Right kidney (tissue), 9 donors: Measurements from ENCODE around the gene TRIM75.
"Not testable (repeated sequence)": the region's sequence is repeated elsewhere in the genome, so short reads cannot be mapped to it uniquely, and the experiment has no call there.

Experiments used
- DNase-seq: peaks from one replicate; pipeline ENCODE4 v3.0.0-alpha.2; 2016
- long read RNA-seq, 8 donors: transcript quantifications; one replicate each; lab custom pipeline, GENCODE V29; 2026

Gene TRIM75
- long read RNA-seq, donor 1, partial matches to known transcripts, result 14 of 14 reads
- long read RNA-seq, donor 1, other reads (novel, unspliced or antisense), result 0 of 14 reads
- long read RNA-seq, donor 2, result 0 reads
- long read RNA-seq, donor 3, result 0 reads
- long read RNA-seq, donor 4, result 0 reads
- long read RNA-seq, donor 5, partial matches to known transcripts, result 23 of 23 reads
- long read RNA-seq, donor 5, other reads (novel, unspliced or antisense), result 0 of 23 reads
- long read RNA-seq, donor 6, result 0 reads
- long read RNA-seq, donor 7, result 0 reads
- long read RNA-seq, donor 8, result 0 reads

DNA sequence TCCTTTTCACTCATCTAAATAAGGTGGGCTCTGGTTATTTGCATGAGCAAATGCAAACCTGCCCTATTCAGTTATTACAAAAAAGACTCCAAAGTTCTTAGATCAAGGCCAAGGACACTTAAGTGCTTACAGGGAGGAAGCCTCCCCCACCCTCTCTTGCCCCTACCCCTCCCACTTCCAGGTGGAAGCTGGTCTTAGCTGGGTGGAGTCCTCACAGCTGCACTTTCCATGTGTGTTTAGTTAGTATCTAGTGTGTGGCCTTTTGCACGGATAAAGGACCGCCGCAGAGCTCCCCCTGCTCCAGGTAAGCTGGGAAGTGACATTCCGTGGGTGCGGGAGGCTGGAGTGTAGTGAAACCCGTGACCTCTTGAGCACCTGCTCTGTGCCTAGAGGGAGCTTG is at the start of gene TRIM75:
Gene TRIM75, plus strand, starts transcription at position 222 of the 400 bp plus-strand sequence. CDS start 5,282 bp downstream, outside the sequence.
- DNase-seq, result no peak

DNA sequence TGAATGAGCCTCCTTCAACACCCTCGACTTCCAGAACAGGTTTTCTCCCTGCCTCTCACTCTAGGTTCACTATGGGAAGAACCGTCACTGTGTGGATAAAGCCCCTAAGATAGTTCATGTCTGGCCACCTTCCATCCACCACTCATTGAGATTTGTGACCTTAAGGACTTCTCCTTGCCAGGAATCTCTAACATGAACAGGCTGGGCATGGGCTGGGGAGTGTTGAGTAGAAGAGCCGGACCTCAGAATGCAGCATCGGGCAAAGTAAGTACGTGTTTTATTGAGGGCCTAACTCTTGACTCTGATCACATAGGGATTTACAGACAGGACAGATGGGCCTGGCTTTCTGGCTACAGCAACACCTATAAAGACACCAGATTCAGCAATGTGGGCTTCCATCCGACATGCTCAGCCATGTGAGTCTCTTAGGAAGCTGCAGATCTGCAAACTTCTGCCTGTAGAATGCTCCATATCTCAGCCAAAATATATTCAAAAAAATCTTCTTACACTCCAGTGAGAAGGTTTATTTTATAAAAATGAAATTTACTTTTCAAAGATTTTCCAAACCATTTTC is 48.2 kb upstream of the TRIM75 start:
- no peak for DNase-seq

DNA sequence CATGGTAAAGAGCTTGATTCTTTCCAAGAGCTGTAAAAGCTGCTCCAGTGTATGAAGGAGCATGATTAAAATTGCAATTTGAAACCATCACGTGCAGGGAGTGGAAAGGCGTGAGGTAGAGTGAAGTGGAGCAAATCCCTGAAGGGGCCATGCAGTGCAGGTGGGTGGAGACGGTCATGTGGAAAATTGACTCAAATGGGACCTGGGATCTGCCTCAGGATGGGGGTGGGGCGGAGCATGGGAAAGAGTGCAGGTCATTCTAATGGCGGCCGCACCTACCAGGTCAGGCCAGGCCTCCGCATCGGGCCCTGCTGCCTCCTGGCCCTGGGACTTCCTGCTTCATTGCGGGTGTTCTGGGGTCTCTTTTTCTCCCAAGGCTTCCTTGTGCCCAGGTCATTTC is 47.2 kb upstream of the TRIM75 start:
- no peak for DNase-seq

DNA sequence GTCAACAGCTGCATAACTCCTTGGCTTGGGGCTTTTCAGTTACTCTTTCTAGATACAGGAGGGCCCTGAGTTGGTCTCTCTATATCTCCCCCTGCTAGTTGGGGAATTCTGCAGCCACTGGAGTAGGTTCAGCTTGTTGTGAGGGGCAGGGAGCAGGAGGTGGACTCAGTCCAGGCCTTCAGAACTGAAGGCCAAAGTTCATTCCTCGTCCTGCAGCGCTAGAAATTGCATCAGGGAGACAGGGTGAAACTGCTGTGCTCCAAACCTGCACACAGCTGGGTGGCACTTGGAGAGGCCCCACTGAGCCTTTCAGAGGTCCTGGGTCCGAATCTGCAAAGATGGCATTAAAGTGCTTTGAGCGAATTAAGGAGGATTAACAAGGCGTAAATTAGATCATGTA is 46.8 kb upstream of the TRIM75 start:
- DNase-seq, result no peak

DNA sequence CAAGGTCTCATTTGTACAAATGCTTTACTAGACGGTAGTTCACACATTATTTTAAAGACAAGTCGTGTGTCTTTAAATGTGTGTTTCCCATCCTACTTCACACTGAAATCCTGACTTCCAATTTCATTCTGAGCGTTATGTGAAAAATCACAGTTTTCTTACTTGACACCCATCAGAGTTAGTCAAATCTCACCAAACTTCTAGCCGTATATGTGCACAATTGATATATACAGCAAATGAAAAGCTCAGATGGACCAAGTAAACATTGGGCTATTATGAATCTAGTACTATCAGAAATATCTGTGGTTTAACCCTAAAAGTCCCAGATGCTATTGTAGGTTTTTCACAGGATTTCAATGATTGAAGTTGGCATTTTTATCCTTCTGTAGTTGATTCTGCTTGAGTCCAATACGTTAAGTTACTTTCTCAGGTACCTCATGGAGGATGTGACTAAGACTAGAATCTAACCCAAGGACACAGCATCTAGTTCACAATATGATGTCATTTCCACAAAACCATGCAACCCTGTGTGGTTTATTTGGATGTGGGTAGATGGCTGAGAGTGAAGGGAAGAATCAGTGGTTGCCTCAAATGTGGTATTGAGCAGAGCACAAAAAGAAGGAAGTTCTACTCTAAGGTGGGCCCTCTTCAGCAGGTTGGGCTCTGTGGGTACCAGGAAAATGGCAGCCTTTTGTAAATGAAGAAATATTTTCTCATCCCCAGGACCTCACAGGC is 44.0 kb upstream of the TRIM75 start:
- DNase-seq, result no peak

DNA sequence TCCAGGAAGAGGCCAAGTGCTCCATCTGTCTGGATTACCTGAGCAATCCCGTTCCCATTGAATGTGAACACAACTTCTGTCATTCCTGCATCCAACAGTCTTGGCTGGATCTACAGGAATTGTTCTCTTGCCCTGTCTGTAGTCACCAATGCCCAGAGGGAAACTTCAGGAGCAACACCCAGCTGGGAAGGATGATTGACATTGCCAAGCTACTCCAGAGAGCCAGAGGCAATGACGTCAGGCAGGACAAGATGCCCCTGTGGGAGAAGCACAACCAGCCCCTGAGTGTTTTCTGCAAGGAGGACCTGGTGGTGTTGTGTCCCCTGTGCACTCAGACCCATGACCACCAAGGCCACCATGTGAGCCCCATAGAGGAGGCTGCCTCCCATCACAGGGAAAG is 43.2 kb upstream of the TRIM75 start:
- DNase-seq, result no peak

DNA sequence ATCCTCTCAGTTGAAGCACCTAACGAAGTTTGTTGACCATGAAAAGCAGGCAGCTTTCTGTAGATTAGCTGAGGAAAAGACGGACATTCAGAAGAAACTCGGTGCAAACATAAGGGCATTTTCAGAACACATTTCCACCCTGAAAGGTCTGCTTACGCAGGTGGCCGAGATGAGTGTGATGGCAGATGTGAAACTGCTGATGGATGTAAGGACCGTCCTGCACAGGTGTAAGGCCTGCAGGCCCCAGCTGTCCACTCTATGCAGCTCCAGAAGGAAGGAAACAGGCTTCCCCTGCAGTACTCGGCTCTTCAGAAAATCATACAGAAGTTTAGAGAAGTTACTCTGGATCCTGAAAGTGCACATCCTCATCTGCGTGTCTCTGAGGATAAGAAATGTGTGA is 42.7 kb upstream of the TRIM75 start:
- no peak for DNase-seq

DNA sequence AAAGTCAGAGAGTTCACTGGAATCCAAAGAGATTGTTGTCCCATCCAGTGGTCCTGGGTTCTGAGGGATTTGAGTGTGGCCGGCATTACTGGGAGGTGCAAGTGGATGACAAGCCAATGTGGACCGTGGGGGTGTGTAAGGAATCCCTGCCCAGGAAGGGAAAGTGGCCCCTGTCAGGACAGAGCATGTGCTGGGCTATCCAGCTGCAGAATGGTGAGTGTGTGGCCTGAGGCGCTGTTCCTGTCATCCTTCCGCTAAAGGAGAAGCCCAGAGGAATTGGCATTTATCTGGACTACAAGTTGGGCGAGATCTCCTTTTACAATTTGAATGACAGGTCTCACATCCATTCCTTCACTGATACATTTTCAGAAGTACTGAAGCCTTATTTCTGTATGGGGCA is 42.3 kb upstream of the TRIM75 start:
- DNase-seq, result no peak

DNA sequence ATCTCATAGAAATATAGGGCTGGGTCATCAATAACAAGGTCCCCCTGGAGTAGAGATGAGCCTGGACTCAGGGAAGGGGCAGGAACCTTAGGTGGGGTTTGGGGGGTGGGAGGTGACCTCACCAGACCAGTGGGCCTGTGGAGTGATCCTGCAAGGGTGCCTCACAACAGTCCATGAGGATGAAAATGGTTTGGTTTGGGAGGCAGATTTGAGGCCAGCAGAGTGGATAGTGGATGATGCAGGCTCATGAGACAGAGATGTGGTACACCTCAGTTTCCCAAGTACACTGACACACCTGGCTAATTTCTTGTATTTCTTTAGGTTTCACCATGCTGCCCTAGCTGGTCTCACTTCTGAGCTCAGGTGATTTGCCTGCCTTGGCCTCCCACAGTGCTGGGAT is 40.0 kb upstream of the TRIM75 start:
- DNase-seq, result no peak

DNA sequence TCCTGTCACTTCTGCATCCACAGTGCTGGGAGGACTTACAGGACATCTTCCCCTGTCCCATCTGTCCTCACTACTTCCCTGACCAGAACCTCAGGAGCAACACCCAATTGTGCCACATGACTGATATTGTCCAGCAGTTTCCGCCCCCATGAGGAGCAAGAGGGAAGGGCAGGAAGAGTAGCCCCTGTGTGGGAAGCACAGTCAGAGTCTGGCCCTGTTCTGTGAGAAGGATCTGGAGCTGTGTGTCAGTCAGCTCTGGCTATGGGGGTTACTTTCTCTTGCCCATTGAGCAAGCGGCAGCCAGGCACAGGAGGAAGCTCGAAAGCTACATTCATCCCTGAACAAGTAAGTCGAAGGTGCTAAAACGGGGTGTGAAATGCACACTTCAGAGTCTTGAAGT is 36.7 kb upstream of the TRIM75 start:
- DNase-seq, result no peak

DNA sequence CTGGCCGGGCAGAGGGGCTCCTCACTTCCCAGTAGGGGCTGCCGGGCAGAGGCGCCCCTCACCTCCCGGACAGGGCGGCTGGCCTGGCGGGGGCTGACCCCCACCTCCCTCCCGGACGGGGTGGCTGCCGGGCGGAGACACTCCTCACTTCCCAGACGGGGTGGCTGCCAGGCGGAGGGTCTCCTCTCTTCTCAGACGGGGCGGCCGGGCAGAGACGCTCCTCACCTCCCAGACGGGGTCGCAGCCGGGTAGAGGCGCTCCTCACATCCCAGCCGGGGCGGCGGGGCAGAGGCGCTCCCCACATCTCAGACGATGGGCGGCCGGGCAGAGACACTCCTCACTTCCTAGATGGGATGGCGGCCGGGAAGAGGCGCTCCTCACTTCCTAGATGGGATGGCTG is 33.7 kb upstream of the TRIM75 start:
- not testable (repeated sequence) for DNase-seq

DNA sequence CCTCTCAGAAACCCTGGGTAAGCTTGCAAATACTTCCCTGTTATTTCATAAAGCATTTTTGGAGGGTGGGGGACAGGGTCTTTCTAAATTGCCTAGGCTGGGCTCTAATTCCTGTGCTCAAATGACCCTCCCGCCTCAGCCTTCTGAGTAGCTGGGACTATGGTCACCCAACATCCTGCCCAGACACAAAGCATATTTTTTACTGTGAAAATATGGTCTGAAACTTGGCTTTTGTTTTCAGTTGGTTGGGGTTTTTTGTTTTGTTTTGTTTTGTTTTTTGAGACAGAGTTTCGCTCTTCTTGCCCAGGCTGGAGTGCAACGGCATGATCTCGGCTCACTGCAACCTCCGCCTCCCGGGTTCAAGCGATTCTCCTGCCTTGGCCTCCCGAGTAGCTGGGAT is 27.9 kb upstream of the TRIM75 start:
- not testable (repeated sequence) for DNase-seq

DNA sequence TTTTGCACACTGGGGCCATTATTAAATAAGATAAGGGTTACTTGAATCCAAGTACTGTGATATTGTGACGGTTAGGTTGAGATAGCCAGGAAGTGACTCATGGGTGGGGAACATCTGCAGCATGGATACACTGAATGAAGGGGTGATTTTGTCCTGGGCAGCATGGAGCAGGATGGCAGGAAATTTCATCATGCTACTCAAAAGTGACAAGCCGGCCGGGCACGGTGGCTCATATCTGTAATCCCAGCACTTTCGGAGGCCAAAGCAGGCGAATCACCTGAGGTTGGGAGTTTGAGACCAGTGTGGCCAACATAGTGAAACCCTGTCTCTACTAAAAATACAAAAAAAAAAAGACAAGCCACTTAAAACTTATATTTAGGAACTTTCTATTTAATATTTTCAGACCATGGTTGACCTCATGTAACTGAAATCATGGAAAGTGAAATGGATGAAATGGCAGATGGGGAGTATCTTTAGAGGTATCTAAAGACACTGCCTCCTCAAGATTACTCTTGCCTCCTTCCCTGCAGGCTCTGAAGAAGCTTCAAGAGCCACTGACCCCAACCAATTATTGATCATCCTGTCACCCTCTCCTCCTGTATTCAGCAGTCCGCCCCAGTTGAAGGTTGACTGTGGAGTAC is 25.8 kb upstream of the TRIM75 start:
- DNase-seq, result no peak

DNA sequence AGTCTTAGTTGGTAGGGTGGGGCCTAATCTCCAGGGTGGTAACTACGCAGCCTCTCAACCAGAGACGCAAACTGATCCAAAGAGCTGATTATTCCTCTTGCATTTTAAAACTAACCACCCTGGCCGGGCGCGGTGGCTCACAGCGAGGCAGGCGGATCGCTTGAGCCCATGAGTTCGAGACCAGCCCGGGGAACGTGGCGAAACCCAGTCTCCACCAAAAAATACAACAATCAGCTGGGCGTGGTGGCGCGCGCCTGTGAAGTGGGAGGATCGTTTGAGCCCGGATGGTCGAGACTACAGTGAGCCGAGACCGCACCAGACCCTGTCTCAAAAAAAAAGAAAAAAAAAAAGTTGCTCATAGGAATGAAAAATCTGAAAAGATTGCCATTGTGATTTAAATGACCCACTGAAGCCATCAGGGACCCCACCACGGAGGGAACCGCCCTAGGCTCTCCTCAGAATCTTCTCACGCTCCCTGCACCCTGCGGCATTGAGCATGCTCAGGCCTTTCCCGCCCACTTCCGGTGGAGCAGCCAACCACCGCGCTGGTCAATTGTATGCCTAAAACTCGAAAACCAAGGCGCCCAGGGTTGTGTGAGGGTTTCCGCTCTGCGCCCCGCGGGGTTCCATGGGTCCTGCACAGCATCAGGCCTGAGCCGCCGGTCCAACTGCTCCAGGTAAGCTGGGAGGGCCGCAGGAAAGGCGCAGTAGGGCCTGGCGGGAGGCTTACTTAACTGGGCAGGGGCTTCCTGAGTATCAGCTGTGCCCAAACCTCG is 22.0 kb upstream of the TRIM75 start, which contains the start of gene TRIM60:
Gene TRIM60, plus strand, starts transcription at position 564 of the 776 bp plus-strand sequence. CDS start 8,074 bp downstream, outside the sequence.
- no peak for DNase-seq

DNA sequence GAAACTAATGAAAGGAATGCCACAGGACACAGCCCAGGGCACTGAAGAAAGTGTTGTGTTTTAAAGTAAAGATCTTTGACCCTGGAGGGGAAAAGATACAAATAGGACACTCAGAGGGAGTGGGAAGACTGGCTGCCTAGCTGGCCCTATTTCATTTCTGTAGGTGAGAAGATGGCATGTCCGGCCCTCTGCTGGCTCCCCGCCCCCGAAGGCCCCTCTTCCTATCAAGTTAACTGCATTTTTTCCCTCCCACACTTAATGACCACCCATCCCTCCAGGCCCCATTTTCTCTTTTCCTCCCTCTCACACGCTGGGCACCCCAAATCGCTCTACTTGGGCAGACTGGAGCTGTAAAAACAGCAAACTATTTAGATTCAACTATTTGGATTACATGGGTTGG is 5.5 kb upstream of the TRIM75 start:
- no peak for DNase-seq

DNA sequence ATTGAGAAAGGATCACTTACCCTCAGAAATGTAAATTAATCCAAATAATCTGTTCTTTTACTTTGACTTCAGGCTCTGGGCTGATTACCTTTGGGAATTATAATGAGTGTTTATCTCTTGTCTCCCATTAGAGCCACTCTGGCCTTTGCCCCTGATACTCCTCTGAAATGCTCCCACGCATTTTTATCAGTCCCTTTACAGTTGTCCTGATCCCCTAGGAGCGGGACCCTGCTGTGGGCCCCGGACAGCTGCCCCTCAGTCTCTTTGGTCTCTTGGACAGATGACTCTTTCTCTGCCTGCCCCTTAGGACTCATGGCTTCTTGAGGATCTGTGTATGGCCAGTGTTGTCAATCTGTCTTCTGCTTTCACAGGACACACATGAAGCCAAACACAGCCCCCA is 1.0 kb upstream of the TRIM75 start:
- no peak for DNase-seq

DNA sequence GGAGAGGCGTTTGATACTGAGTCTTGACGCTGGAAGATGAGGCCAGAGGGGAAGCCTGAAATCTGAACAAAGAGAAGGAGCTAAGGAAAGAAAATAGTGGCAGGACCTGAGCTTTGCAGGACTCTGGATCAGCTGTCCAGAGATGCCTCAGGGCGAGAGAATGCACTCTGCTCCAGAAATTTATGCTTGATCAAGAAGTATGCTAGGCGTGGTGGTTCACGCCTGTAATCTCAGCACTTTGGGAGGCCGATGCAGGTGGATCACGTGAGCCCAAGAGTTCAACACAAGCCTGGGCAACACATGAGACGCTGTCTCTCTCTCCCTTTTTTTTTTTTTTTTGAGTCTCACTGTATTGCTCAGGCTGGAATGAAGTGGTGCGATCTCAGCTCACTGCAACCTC is 1.9 kb downstream of the TRIM75 start:
- no peak for DNase-seq

DNA sequence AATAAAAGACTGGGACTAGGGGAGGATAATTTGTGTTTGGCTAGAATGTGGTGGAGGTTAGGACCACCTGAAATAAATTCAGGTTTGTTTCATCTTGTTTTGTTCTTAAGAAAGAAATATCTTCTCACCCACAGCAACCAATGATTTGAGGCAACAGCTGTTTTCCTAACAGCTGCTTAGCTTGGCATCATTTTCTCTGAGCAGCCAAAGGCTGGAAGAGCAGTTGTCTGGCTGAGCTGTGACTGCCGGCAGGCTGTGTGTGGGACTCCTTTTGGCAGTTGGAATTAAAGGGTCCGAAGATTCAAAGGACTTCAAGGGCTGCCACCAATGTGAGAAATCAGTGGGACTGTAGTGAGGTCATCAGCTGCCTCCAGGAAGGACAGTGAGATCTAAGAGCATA is 5.0 kb downstream of the TRIM75 start:
- DNase-seq, result no peak

DNA sequence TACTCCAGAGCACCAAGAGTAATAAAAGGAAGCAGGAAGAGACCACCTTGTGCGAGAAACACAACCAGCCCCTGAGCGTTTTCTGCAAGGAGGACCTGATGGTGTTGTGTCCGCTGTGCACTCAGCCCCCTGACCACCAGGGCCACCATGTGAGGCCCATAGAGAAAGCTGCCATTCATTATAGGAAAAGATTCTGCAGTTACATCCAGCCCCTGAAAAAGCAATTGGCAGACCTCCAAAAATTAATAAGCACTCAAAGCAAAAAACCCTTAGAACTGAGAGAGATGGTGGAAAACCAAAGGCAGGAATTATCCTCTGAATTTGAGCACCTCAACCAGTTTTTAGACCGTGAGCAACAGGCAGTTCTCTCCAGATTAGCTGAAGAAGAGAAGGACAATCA is 5.7 kb downstream of the TRIM75 start:
- no peak for DNase-seq

DNA sequence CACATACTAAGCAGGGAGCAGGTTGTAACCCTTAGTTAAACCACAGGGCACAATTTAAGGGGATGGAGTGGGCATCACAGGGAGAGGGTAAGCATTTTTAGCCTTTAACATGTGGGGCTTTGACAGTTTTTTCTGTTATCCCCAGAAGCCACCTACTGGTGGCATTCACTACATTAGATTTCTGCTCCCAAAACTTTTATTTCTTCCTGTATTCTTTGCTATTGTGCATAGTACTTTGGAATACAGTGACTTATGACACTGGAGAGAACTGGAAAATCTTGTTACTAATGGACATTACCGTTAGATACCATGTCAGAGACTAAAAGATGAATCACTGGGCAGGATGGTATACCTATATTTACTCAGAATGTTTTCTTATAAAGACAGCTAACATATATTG is 7.3 kb downstream of the TRIM75 start:
- DNase-seq, result no peak

DNA sequence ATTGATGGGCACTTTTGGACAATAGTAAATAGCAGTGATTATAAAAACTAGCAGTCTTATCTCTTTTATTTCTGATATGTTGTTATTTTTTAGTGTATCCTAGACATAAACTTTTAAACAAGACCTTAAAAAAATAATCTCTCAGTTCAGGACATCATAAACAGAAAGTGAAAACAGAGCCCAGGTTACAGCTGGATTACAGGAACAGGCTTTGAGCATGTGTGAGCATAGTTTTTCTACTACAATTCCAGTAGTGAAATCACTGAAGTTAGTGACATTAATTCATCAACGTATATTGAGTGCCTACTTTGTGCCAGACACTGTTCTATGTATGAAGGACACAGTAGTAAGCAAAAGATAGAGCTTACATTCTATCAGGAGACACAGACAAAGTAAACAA is 16.9 kb downstream of the TRIM75 start:
- no peak for DNase-seq

DNA sequence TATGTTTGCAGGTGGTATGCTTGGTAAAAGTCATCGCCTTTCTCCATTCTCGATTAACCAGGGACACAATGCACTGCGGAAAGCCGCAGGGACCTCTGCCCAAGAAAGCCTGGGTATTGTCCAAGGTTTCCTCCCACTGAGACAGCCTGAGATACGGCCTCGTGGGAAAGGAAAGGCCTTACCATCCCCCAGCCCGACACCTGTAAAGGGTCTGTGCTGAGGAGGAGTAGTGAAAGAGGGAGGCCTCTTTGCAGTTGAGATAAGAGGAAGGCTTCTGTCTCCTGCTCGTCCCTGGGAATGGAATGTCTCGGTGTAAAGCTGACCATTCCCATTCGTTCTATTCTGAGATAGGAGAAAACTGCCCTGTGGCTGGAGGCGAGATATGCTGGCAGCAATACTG is 19.7 kb downstream of the TRIM75 start:
- not testable (repeated sequence) for DNase-seq
